UCSD-AML1 (cell line): ENCODE results near the gene GORASP2.

ENCODE experiments used
- DNase-seq: peaks from one replicate; lab custom pipeline; 2025; ENCODE audit not compliant: unreplicated experiment; lab: John Stamatoyannopoulos, UW

The GORASP2 gene

DNA sequence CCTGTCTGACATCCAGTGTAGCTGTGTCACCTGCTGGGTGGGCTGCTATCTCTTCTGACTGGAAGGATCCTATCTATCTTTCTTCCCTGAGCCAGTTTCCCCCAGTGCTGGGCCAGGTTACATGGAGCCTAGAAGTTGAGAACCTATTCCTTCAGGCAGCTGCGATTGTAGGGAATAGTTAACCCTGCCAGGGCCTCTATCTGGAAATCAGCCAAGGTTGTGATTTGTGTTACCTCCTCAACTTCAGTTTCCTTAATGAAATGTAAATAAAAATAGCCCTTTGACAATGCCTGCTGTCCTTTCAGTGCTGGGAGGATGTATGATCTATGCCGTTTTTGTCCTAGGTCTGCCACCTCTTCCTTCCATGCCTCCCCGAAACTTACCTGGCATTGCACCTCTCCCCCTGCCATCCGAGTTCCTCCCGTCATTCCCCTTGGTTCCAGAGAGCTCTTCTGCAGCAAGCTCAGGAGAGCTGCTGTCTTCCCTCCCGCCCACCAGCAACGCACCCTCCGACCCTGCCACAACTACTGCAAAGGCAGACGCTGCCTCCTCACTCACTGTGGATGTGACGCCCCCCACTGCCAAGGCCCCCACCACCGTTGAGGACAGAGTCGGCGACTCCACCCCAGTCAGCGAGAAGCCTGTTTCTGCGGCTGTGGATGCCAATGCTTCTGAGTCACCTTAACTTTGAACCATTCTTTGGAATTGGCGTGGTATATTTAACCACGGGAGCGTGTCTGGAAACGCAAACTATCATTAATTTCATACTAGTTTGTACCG is 36.6 kb downstream of the GORASP2 start:
- DNase-seq, result no peak

DNA sequence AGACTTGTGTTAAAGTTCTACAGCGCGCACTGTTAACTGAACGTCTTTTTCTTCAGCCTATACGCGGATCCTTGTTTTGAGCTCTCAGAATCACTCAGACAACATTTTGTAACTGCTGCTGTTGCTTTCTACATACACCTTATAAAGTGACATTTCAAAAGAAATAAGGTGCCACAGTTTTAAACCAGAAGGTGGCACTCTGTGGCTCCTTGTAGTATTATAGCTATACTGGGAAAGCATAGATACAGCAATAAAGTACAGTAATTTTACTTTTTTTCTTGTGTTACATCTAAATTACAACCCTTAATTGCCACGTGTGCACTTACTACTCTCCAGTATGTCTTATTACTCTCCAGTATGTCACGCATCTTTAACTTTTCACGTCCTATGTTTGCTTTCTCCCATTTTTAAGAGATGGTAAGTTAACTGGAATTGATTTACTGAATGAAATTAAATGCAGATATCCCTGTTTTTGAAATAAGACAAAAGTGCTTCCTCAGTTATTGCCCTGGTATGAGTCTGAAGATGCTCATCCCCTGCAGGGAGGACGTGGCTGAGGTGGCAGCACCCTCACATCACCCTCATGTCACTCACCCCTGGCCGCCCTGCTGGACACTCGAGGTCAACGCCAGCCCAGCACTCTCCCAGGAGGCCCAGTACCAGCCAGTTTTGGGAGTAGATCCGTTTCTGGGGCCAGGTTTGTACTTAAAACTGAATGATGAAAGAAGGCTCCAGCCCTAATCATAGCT is 37.8 kb downstream of the GORASP2 start:
- no peak for DNase-seq

DNA sequence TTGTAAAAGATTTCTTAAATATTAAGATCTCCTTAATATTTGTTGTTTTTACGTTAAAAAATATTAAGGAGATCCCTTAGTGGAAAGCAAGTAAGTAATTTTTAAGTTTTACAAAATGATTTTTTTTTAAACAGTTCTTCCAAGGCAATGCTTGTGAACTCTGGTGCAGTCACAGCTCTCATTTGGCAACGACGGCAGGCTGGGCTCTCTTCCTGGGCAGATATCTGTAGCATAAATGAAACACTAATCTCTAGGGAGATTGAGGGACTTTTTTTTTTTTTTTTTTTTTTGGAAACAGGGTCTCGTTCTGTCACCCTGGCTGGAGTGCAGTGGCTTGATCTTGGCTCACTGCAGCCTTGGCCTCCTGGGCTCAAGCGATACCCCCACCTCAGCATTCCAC is 38.5 kb downstream of the GORASP2 start:
- DNase-seq, result no peak

DNA sequence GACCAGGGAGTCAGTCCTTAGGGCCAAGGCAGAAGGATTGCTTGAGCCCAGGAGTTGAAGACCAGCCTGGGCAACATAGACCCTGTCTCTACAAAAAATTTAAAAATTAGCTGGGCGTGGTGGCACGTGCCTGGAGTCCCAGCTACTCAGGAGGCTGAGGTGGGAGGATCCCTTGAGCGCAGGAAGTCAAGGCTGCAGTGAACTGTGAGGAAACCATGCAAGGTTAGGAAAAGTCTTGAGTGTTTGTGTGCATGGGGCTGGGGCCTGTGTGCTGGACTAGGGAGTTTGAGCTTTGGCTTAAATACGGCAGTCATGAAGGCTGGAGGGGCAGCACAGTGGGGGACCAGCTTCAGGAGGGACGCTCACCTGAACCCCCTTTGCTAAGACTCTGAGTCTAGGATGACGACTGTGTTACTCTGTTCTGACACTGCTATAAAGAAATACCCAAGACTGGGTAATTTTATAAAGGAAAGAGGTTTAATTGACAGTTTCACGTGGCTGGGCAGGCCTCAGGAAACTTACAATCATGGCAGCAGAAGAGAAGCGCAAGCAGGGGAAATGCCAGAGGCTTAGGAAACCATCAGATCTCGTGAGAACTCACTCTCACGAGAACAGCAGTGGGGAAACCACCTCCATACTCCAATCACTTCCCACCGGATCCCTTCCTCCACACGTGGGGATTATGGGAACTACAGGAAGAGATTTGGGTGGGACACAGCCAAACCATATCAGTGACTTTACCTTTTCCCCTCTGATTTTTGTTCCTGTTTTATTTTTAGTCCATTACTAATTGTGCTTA is 39.4 kb downstream of the GORASP2 start:
- DNase-seq, result no peak

DNA sequence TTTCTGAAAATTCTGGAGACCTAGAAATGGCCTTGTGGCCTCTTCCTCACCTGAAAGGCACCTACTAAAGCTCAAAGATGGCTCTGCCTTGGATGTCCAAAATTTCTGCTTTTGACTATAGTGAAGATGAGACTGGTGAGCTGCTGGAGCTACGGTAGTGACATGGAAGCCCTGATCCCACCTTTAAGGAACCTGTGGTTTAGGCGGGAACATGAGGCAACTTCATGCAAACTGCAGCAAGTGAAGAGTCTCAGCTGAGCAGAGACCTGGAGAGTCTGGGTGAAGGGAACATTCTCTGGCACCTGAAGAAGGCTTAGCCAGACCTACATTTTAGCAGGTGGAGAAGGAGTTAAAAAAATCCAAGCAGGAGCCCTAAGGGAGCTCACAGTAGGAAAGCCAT is 40.0 kb downstream of the GORASP2 start:
- no peak for DNase-seq

DNA sequence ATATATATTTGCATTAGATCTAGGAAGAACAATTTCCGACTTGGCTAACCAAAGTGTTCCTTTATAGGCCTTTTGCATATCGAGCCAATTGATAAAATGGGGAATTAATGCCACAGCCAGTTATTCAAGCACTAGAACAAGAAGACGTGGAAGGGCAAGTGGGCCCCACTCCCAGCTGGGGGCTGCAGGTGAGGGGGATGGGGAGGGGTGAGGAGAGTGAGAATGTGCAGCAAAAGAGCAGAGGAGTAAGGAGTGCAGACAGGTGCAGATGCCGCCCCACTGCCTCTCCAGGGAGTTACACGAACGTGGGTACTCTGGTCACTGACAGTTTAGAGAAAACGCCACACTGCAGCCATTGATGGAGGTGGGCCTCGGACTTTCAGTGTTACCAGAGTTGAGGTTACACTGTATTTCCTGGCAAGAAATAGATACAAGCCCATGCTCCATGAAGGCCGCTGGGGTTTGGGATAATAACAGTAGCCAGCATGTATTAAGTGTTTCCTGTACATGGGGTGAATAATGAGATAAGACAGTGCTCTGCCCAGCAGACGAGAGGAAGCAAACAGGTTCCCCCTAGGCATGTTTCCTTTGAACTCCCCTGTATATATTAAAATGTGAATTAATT is 40.9 kb downstream of the GORASP2 start:
- DNase-seq, result peak; percentile 17

DNA sequence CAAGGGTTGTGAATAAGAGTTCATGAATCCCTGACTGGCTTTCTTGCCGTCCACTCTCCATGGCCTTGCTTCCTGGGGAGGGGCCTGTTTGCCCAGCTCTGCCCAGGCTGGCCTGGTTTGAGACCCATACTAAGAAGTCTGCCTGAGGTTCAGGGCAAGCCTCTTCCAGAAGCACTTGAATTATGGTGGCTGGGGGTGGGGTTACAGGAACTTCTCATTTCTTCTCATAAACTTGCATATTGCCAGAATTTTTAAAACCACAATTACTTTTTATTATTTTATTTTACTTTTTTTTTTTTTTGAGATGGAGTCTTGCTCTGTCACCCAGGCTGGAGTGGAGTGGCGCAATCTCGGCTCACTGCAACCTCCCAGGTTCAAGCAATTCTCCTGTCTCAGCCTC is 42.0 kb downstream of the GORASP2 start:
- DNase-seq, result no peak

DNA sequence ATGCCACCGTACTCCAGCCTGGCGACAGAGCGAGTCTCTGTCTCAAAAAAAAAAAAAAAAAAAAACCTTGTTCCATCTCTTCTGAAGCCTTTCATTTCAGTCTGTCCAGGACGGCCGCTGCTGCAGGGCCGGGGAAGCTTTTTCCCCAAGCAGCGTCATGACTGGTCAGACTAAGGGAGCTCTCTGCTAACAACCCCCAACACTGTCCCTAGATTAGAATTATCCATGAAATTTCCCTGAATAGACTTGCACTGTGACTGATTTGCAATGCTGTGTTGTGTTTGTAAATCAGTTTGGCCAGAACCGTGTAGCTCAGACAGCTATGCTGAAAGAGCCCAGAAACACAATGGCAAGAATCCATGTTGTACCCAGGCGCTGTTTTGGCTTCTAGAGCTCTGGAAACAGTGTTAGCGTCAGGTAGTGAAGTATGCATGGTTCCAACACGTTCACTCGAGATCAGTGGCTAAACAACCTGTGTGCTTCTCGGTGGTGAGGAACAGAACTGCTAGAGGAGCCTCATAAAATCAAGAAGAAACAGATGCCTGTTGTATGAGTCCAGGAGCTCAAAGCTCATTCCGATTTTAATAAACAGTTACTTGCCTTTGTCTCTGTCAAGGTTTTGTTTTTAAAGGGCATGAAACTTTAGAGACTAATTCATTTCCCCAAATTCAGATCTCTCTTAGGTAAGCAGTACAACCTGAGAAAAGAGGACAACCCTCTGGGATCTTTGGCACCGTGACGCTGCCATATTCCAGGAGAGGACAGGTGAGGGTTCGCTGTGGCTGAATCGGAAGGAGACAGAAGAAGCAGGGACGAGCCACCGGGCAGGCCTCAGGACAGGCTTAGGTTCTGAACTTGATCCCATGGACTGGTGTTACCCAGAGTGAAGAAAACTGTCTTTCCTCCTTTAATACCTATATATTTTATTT is 43.5 kb downstream of the GORASP2 start:
- DNase-seq, result no peak

DNA sequence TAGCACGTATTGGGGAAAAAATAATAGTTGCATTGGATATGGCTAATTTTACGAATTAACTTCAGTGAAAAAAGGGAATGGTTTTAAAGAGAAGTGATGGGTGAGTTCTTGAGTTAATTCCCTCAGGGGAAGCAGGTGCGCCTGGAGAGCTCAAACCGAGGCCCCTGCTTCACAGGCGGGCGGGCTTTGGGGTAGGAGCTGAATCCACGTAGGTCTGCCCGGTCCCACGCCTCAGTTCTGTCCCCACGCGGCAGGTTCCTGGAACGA is 44.1 kb downstream of the GORASP2 start:
- DNase-seq, result no peak

DNA sequence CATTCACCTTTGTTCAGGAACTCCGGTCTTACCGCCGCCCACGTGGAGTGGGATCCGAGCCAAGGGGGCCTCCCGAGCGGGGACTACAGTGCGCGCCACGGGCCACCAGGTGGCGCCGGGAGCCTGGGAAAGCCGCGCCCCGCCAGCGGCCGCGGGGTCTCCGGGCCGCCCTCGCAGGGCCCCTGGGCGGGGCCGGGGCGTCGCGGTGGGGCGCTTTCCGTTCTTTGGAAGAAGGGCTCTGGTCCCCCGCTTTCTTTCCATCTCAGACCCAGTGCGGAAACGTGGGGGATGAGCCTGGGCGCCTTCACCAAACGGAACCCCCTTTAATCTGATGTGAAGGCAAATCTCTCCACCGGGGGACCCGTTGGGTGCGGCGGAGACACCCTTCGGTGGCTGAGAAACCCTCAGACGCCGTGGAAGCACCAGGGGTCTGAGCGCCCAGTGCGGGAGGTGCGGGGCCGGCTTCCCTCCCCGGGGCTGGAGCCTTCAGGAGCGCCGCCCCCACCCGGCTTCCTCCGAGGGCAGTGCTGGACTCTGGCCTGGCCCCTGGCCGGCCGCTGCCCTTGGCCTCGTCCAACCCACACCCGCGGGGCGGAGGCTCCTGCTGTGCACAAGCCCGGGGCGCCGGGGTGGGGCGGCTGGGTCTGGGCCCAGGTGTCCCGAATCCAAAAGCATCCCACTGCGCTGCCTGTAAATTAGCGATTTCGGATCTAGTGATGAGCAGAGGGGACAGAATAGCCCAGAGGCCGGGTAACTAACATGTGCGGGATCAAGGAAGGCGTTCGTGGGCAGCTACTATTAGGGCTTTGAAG is 44.6 kb downstream of the GORASP2 start:
- peak; percentile 88 for DNase-seq

DNA sequence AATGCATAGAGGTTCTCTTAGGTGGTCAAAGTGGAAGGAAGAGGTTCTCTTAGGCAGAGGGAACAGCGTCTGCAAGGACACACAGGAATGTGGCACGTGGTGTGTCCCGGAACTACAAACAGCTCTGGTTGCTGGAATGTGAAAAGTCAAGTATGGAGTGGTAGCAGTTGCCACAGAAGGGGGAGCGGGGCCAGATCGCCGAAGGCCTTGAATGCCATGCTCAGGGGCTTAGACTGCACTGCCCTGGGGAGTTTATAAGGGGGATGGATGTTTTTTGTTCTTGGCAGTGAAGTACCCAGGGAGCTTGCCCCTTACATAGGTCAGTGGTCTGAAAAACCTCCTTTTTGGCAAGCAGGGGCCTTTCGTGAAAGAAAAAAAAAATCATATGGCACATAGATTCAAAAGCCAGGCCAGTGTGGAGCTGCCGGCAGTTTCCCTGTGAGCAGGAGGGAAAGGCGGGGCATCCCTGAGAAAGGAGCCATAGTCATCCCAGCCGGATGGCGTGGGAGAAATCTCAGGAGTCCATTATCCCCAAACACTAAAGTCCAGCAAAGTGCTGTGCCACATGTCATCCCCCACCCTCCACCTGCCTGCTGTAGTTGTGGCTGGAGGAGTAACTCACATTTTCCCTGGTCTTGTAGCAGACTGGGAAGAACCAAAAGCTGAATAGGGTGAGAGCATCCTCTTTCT is 45.4 kb downstream of the GORASP2 start:
- DNase-seq, result no peak

DNA sequence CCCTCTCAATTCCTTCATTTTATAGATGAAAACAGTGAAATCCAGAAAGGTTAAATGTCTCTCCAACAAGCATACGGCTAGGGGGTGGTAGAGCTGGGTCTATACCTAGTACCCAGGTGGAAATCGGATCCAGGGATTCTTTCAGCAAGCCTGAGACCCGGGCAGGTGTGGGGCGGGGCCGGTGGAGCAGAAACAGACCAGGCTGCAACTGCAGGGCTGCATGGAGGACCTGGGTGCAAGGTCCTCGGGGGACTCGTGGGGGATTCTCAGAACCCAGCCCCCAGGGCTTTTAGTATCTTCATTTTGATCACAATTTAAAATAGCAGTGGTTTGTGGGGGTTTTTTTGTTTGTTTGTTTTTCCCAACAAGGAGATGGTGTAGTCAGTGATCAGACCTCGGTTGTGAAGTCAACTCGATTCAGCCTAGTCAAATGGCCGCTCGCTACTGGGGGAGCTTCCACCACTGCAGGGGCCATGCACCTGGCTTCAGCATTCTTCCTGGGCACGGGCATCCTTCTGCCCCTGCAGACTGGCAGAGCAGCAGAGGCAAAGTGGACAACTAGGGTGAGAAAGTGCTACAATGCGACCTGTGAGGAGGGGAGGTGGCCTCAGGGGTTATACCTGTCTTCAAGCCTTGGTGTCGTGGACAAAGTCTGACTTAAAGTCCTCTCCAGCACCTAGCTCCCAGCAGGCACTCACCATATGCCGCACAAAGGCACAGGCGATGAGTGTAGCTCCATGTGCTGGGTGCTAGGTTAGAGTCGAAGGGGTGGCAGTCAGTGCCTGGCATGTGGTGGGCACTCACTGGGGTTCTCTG is 46.3 kb downstream of the GORASP2 start:
- no peak for DNase-seq

DNA sequence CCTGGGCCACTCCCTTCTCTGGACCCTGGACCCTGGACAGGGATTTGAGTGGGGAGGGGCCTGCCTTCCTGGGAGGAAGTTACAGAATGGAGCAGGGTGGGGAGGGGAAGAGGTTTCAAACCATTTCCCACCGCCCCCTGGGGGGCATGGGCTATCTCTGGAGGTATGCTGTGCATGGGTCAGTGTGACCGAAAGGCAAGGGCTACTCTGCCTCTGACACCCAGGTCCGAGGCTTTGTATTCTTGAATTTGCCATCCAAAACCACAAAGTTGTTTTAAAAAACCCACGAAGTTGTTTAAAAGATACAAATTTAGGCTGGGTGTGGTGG is 46.9 kb downstream of the GORASP2 start:
- DNase-seq, result no peak

DNA sequence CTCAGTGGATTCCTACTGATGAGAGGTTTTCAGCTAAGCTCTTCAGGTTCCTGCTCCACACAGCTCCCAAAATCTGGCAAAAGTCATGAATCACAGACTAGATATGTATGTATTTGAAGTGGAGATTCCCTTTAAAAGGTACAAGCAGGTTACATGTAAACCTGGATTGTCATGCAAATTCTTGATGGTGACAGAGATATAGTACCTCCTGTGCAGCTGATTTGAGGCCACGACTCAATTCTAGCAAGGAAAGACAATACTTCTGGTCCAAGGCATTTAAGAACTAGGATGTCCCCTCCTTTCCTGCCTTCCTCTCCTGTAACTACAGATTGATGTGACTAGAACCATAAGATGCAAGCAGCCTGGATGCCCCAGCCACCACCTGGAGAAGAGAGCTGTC is 55.0 kb downstream of the GORASP2 start:
- DNase-seq, result no peak

DNA sequence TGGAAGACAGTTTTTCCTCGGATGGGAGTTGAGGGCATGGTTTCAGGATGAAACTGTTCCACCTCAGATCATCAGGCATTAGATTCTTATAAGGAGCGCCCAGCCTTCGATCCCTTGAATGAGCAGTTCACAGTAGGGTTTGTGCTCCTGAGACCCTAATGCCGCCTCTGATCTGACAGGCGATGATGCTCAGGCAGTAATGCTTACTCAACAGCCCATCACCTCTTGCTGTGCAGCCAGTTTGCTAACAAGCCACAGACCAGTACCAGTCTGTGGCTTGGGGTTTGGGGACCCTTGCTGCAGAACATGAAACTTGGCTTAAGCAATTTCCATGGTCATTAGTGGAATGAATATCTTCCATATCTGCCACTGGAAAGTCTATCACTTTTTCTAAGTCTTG is 56.4 kb downstream of the GORASP2 start:
- DNase-seq, result no peak

DNA sequence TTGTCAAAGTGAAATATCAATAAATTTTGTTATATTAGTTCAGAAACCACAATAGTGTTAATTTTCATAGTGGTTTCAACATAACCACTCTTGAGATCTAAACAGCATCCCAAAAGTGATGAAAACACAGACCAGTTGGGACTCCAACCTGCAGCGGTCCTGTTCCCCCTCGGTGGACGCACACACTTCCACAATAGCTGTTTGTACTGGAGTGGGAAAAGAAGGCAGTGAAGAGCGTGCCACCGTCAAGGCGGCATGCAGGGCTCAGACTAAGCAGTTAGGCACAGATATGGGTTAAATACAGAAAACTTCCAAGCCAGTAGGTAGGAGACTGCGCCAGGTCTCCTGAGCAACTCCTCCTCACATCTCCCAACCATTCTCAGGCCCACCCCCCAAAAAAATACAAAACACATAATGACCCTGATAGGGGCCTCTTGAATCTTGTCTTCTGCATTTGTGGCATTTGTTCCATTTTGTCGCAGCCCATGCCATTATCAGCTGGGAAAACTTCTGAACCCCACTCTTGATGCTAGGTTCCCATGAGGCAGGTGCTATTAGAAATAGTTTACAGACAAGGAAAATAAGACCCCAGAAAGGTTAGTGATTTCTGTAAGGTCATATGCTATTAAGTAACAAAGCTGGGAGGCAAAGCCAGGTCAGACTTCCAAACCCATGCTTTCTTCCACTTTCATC is 57.7 kb downstream of the GORASP2 start:
- DNase-seq, result no peak

DNA sequence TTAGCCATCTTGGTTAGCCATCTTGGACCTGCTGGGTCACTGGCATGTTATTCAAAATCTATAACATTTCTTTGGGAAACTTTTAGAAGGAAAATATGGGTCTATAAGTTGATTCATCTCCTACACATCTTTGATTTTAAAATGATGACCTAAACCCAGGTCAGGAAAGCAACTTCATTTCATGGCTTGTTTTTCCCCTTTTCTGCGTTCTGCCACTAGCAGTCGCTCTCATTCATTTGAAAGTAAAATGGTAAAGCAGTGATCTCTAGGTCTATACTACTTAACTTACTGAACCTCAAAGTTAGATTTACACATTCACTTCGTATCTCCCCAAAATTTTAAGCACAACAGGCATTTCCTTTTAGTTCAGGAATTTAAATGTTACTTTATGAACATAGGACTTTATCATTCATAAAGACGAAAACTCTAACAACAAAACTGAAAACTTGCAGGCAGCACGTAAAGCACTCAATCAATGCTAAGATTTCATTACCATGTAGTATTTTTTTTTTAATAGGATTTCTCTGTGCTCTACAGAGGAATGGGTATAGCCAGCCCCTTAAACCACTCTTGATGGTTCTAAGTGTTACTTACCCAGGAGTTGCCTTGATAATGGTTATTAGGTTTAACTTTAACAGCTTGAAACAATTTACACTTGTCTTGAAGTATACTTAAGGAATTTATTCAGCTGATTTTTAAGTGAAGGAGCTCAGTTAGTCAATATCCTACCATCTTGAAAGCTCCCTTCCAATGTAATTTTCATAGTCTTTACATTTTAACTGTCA is 62.5 kb downstream of the GORASP2 start:
- no peak for DNase-seq
